Temporal lobe (tissue), 2 donors: ENCODE measurements around the gene OLFM2. TPM values are rescaled to one million over a fixed set of nuclear protein-coding genes. Genes with fewer than 3 reads are reported as not detected.

Experiments
- small RNA-seq: library from RNA; depleted of rRNA; stranded (forward); fragments of <200 nt; gene quantifications from one replicate; pipeline ENCODE3, GENCODE V24; 2014; ENCODE audit warnings: low replicate concordance
- total RNA-seq: library from RNA; depleted of rRNA; stranded (reverse); fragments of >200 nt; gene quantifications from one replicate; pipeline ENCODE4 v1.2.3, GENCODE V29; 2014

OLFM2 gene
- total RNA-seq, 1 donor from 2014 or later = 132 TPM

Small RNA genes lying within 50 kb of the gene (small RNA-seq; reads per million reads assigned to genes)
- gene RF00156 = not detected

Other genes with a start within 250 kb of the OLFM2 start
- gene ZNF846, start 167.8 kb downstream of the OLFM2 start, total RNA-seq = 21.9 TPM
- 3.7 TPM for gene FBXL12, start 117.4 kb downstream of the OLFM2 start, total RNA-seq
- 108 TPM for gene UBL5, start 108.6 kb downstream of the OLFM2 start, total RNA-seq
- 72.5 TPM for gene PIN1, start 101.2 kb downstream of the OLFM2 start, total RNA-seq
- gene COL5A3, start 74.0 kb upstream of the OLFM2 start, total RNA-seq = 1.7 TPM
- gene RDH8, start 77.0 kb upstream of the OLFM2 start, total RNA-seq = not detected
- 4.9 TPM for gene SHFL, start 149.8 kb upstream of the OLFM2 start, total RNA-seq
- gene ANGPTL6, start 166.2 kb upstream of the OLFM2 start, total RNA-seq = under 0.01 TPM
- gene PPAN, start 169.8 kb upstream of the OLFM2 start, total RNA-seq = 14.3 TPM
- 3.4 TPM for gene P2RY11, start 175.2 kb upstream of the OLFM2 start, total RNA-seq
- gene EIF3G, start 183.4 kb upstream of the OLFM2 start, total RNA-seq = 60.5 TPM